Measurements from ENCODE around the gene CST2.
"Not testable (repeated sequence)": the region's sequence is repeated elsewhere in the genome, so short reads cannot be mapped to it uniquely, and the experiment has no call there.

CST2 gene

DNA sequence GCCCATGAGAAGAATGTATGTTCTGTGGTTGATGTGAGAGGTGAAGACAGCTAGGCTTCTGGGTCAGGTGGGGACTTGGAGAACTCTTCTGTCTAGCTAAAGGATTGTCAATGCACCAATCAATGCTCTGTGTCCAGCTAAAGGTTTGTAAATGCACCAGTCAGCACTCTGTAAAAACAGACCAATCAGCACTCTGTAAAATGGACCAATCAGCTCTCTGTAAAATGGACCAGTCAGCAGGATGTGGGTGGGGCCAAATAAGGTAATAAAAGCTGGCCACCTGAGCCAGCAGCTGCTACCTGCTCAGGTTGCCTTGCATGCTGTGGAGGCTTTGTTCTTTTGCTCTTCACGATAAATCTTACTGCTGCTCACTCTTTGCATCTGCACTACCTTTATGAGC lies 15.0 kb downstream of the CST2 start:
- in situ Hi-C loops (cut with HindIII; ENCODE audit: low sequenced_read_pairs) = not testable (repeated sequence)

DNA sequence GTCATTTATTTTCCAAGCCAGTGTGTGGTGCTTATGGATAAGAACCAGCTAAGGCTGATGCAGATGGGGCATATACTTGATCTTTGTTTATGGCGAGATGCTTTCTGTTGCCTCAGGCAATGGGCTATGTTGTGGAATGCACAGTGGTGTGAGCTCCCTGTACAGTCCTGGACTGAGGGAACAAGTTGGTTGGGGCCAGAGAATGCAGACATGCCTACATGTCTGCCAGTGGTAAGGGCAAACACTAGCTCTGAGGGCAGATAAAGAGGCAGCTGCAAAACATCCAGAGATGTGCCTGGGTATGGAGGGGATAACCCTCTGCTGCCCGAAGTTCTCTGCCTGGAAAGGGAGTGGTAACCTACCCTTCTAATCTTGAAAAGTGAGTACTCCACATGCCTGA lies 16.2 kb downstream of the CST2 start:
- in situ Hi-C loops (cut with HindIII; ENCODE audit: low sequenced_read_pairs) = not testable (repeated sequence)

DNA sequence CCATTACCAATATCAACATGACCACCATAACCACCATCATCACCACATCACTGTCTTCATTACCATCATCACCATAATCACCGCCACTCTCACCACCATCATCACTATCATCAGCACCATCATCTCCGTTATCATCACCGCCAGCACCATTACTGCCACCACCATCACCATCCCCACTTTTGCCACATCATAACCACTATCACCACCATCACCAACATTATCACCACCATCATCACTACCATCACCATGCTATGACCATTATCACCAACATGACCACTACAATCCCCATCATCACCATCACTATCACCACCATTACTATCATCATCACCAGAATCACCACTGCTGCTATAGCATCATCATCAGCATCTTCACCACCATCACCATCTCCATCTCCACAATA lies 25.7 kb downstream of the CST2 start:
- in situ Hi-C loops (cut with HindIII; ENCODE audit: low sequenced_read_pairs) = no loop called here

DNA sequence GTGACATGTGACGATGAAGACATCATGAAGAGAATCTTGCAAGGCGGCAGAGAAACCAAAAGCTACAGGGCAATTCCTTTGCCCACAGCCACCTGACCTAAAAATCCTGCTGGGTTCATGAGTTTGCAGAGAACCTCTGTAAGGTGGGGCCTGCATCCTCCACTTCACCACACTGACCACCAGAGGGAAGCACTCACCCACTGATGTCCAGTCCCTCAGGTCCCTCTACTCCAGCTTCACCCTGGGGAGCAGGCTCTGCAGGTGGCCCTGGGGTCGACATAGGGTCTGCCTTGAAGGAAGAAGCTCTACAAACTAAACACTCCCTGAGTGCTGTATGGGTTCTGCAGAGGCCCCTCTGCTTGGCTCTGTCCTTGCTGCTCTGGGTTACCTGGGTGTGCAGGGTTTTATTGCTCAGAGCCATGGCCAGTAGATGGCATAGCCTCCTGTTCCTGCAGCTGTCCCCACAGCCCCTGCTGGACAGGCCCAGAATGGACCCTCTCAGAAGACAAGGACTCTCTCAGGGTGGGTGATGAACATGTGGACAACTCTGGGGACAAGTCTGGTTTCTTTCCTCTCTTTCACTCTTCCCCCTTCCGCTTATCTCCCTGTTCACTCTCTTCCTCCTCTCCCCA lies 27.2 kb downstream of the CST2 start:
- in situ Hi-C loops (cut with HindIII; ENCODE audit: low sequenced_read_pairs) = not testable (repeated sequence)

DNA sequence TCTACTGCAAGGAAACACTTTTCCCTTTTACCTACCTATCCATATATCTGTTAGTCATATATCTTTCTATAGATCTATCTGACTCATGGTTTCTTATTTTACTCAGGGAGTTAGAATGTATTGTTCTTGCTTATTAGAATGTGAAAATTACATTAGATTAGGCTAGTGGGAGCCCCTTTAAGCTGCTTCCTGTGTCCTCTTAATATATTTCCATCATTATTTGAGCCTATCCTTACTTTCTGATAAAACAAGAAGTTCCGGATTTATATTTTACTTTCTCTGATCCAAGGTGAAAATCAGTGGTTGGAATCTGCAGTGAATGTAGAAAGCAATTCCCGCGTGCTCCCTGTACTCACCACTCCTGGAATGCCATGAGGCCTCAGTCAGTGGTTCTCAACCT lies 31.0 kb downstream of the CST2 start:
- in situ Hi-C loops (cut with HindIII; ENCODE audit: low sequenced_read_pairs) = no loop called here

GRCh38 chr20:23794841-23795240 lies 31.7 kb downstream of the CST2 start:
- in situ Hi-C loops (cut with HindIII; ENCODE audit: low sequenced_read_pairs) = no loop called here

GRCh38 chr20:23794065-23794464 lies 32.5 kb downstream of the CST2 start:
- in situ Hi-C loops (cut with HindIII; ENCODE audit: low sequenced_read_pairs) = no loop called here

GRCh38 chr20:23783447-23783846 lies 43.1 kb downstream of the CST2 start:
- in situ Hi-C loops (cut with HindIII; ENCODE audit: low sequenced_read_pairs) = no loop called here

DNA sequence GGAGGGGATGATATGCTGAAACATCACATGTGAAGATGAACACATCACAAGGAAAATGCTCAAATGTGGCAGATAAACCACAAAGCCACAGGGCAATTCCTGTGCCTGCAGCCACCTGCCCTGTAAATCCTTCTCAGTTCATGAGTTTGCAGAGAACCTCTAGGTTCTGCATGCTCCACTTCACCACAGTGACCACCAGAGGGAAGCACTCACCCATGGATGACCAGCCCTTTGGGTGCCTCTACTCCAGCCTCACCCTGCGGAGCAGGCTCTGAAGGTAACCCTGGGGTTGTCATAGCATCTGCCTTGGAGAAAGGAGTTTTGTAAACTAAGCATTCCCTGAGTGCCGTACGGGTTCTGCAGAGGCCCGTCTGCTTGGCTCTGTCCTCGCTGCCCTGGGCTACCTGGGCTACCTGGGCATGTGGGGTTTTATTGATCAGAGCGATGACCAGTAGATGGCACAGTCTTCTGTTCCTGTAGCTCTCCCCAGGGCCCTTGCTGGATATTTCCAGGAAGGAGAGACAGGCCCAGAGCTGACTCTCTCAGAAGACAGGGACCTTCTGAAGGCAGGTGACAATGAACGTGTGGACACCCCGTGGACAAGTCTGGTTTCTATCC lies 44.1 kb downstream of the CST2 start:
- in situ Hi-C loops (cut with HindIII; ENCODE audit: low sequenced_read_pairs) = no loop called here

GRCh38 chr20:23778676-23779075 lies 47.9 kb downstream of the CST2 start:
- in situ Hi-C loops (cut with HindIII; ENCODE audit: low sequenced_read_pairs) = not testable (repeated sequence)

GRCh38 chr20:23777380-23777779 lies 49.1 kb downstream of the CST2 start:
- in situ Hi-C loops (cut with HindIII; ENCODE audit: low sequenced_read_pairs) = not testable (repeated sequence)

GRCh38 chr20:23776067-23776771 lies 50.3 kb downstream of the CST2 start:
- in situ Hi-C loops (cut with HindIII; ENCODE audit: low sequenced_read_pairs) = no loop called here

- in situ Hi-C loops (cut with HindIII; ENCODE audit: low sequenced_read_pairs) = no loop called here
Observed at GRCh38 chr20:23774081-23774480, 52.4 kb downstream of the CST2 start.

All from endothelial cell of hepatic sinusoid (primary cell).